Esophagus muscularis mucosa (tissue), 3 donors: Measurements from ENCODE around the gene PRR5L.

ENCODE experiments used
- EP300 ChIP-seq: sonication (generic); formaldehyde crosslinking; IDR thresholded peaks from one replicate; pipeline ENCODE4 v1.6.1; 2017; ENCODE audit warnings: antibody characterized with exemption
- POLR2A ChIP-seq: fragments of 450-650 bp; IDR thresholded peaks from one replicate; pipeline ENCODE4 v1.6.1; 2017; ENCODE audit warnings: antibody characterized with exemption, moderate library complexity, mild to moderate bottlenecking, low read depth
- POLR2AphosphoS5 ChIP-seq, 2 donors: sonication (generic); formaldehyde crosslinking; IDR thresholded peaks; one replicate each; pipeline ENCODE4 v1.6.1; 2017; ENCODE audit warnings: antibody characterized with exemption in 2 of 2

- TF ChIP-seq EP300 (no peak), POLR2A (no peak), POLR2AphosphoS5 (IDR thresholded peaks at IDR 0.05) (no peak)
Observed at GRCh38 chr11:36349351-36350136, 53.5 kb downstream of the PRR5L start.
